Tongue (tissue), 2 donors: Measurements from ENCODE around the gene SLC22A9. TPM values are rescaled to one million over a fixed set of nuclear protein-coding genes. Genes with fewer than 3 reads are reported as not detected.

ENCODE experiments used
- DNase-seq: peaks from one replicate; pipeline ENCODE4 v3.0.0-alpha.2; 2015
- total RNA-seq: library from RNA; depleted of rRNA; stranded (reverse); fragments of >200 nt; gene quantifications from one replicate; pipeline ENCODE4 v1.2.3, GENCODE V29; 2014

The SLC22A9 gene
- total RNA-seq, 1 donor from 2014 or later, result not detected

- no peak for DNase-seq
Measured at GRCh38 chr11:63445118-63445517, 75.5 kb downstream of the SLC22A9 start.

GRCh38 chr11:63445720-63446119 lies 76.1 kb downstream of the SLC22A9 start:
- no peak for DNase-seq

- no peak for DNase-seq
Measured at GRCh38 chr11:63448646-63449045, 79.1 kb downstream of the SLC22A9 start.

GRCh38 chr11:63459586-63459985 lies 90.0 kb downstream of the SLC22A9 start:
- DNase-seq, result no peak

Other genes starting within 250 kb of the SLC22A9 start
- not detected for gene SLC22A24, start 225.6 kb upstream of the SLC22A9 start, total RNA-seq
- not detected for gene SLC22A25, start 126.2 kb upstream of the SLC22A9 start, total RNA-seq
- 2.3 TPM for gene PLAAT5, start 121.4 kb downstream of the SLC22A9 start, total RNA-seq
- not detected for gene LGALS12, start 136.3 kb downstream of the SLC22A9 start, total RNA-seq
- 6.1 TPM for gene PLAAT4, start 167.0 kb downstream of the SLC22A9 start, total RNA-seq
- gene PLAAT2, start 193.6 kb downstream of the SLC22A9 start, total RNA-seq, result 3.7 TPM
- 34.8 TPM for gene PLAAT3, start 244.6 kb downstream of the SLC22A9 start, total RNA-seq